ENCODE measurements around the gene NR3C1.

GRCh38 chr5:143322176-143322575 lies 81.3 kb downstream of the NR3C1 start:
- TF ChIP-seq, protein P1, sequence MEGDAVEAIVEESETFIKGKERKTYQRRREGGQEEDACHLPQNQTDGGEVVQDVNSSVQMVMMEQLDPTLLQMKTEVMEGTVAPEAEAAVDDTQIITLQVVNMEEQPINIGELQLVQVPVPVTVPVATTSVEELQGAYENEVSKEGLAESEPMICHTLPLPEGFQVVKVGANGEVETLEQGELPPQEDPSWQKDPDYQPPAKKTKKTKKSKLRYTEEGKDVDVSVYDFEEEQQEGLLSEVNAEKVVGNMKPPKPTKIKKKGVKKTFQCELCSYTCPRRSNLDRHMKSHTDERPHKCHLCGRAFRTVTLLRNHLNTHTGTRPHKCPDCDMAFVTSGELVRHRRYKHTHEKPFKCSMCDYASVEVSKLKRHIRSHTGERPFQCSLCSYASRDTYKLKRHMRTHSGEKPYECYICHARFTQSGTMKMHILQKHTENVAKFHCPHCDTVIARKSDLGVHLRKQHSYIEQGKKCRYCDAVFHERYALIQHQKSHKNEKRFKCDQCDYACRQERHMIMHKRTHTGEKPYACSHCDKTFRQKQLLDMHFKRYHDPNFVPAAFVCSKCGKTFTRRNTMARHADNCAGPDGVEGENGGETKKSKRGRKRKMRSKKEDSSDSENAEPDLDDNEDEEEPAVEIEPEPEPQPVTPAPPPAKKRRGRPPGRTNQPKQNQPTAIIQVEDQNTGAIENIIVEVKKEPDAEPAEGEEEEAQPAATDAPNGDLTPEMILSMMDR (IDR thresholded peaks at IDR 0.05): no peak
- TF ChIP-seq POLR2AphosphoS5 (IDR thresholded peaks at IDR 0.05): no peak
- TF ChIP-seq POLR2A (IDR thresholded peaks at IDR 0.05): no peak

All from sigmoid colon (tissue), 4 donors.